Osteocyte (in vitro differentiated cells): Measurements from ENCODE around the gene JADE1. TPM values are rescaled to one million over a fixed set of nuclear protein-coding genes. Genes with fewer than 3 reads are reported as not detected.

Experiments used
- DNase-seq: peaks from one replicate; pipeline ENCODE4 v3.0.0; 2021; ENCODE audit warnings: mixed read lengths; ENCODE audit not compliant: unreplicated experiment; ENCODE audit errors: extremely low spot score
- H3K27ac Mint-ChIP-seq: one replicate; pipeline ENCODE4 v1.8.0; 2021; ENCODE audit warnings: mild to moderate bottlenecking, mixed read lengths; ENCODE audit not compliant: unreplicated experiment
- H3K27me3 Mint-ChIP-seq: one replicate; pipeline ENCODE4 v1.8.0; 2021; ENCODE audit warnings: mixed read lengths; ENCODE audit not compliant: unreplicated experiment
- H3K36me3 Mint-ChIP-seq: one replicate; pipeline ENCODE4 v1.8.0; 2021; ENCODE audit warnings: mixed read lengths; ENCODE audit not compliant: unreplicated experiment
- H3K4me1 Mint-ChIP-seq: one replicate; pipeline ENCODE4 v1.8.0; 2021; ENCODE audit warnings: mixed read lengths; ENCODE audit not compliant: unreplicated experiment
- H3K4me3 Mint-ChIP-seq: one replicate; pipeline ENCODE4 v1.8.0; 2021; ENCODE audit warnings: mild to moderate bottlenecking, moderate library complexity, mixed read lengths; ENCODE audit not compliant: unreplicated experiment
- H3K9me3 Mint-ChIP-seq: one replicate; pipeline ENCODE4 v1.8.0; 2021; ENCODE audit warnings: mixed read lengths; ENCODE audit not compliant: unreplicated experiment
- total RNA-seq: library from RNA; stranded (reverse); gene quantifications from 2 replicates; pipeline ENCODE4 v1.2.1, GENCODE V29; 2021
- TF ChIP-seq, protein P1 (sequence below): fragments of 200-600 bp; sonication (generic); IDR thresholded peaks from 2 replicates; pipeline ENCODE4 v1.5.0; 2021; ENCODE audit warnings: antibody characterized with exemption, mild to moderate bottlenecking, moderate library complexity

The JADE1 gene
- total RNA-seq, 1 donor from 2014 or later = 19.7 TPM

DNA sequence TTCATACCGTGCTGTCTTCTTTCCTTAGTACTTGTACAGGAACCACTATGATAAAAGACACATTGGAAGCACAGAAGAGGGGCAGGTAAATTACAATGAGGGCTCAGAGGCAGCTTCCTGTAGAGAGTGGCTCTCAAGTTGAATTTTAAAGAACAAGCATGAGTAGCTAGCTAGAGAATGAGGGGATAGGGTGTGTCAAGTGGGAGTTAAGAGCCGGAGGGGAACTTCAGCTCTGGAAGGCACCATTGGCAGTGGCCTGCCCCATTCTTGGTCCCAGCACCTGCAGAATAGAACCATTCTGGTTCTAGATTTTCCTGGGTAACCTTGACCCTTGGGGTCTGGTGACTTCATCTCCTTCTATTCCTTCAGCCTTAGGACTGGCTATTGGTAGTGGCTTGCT, 34.0 kb upstream of the JADE1 start:
- no peaks in the 10 kb centered on the region for H3K27me3 Mint-ChIP-seq
- H3K4me3 Mint-ChIP-seq = no peak overlapping the region
- no peak overlapping the region for H3K27ac Mint-ChIP-seq
- no peaks in the 10 kb centered on the region for H3K36me3 Mint-ChIP-seq
- no peaks in the 10 kb centered on the region for H3K9me3 Mint-ChIP-seq
- DNase-seq = no peak
- TF ChIP-seq, protein P1, sequence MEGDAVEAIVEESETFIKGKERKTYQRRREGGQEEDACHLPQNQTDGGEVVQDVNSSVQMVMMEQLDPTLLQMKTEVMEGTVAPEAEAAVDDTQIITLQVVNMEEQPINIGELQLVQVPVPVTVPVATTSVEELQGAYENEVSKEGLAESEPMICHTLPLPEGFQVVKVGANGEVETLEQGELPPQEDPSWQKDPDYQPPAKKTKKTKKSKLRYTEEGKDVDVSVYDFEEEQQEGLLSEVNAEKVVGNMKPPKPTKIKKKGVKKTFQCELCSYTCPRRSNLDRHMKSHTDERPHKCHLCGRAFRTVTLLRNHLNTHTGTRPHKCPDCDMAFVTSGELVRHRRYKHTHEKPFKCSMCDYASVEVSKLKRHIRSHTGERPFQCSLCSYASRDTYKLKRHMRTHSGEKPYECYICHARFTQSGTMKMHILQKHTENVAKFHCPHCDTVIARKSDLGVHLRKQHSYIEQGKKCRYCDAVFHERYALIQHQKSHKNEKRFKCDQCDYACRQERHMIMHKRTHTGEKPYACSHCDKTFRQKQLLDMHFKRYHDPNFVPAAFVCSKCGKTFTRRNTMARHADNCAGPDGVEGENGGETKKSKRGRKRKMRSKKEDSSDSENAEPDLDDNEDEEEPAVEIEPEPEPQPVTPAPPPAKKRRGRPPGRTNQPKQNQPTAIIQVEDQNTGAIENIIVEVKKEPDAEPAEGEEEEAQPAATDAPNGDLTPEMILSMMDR = no peak
- peaks cover 16% of the 10 kb centered on the region for H3K4me1 Mint-ChIP-seq

DNA sequence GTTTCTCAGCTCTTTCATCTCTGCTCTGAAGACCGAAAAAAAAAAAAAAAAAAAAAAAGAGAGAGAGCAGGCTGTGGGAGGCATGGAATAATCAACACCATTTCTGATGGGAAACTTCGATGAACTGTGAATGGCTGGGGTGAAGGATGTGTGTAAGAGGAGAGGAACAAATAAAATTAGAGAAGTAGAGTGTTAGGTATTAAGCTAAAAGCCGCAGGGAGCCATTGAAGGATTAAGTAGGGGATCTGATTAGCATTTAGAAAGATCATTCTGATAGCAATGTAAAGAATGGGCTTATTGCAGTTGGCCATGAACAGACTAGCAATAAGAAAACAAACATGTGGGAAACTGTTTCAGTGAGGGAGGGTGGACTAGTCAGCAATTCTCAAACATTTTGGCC, 33.6 kb upstream of the JADE1 start:
- Mint-ChIP-seq H3K4me3 (no peak overlapping the region), H3K27ac (no peak overlapping the region), H3K9me3 (peaks cover under 1% of the 10 kb centered on the region), H3K27me3 (no peaks in the 10 kb centered on the region), H3K36me3 (no peaks in the 10 kb centered on the region), H3K4me1 (peaks cover 16% of the 10 kb centered on the region)
- TF ChIP-seq, protein P1 = no peak
- no peak for DNase-seq

DNA sequence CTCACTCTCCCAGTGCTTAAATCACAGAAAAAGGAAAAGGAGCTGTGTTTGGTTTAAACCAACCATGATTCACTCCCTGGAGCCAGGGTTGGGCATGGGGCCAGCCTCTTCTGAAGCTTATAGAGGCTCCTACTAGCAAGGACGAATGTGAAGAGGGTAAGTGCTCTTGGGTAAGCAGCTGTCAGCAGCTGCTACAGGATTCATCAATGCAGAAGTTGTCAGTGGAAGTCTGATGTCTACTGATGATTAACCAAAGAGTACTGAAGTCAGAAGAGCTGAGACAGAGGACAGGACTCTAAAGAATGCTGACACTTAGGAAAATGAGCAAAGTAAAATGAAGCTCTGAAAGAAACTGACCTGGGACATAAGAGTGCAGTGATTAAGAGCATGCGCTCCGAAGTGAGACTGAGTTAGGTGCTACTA, 32.7 kb upstream of the JADE1 start:
- DNase-seq = no peak
- peak overlapping the region; percentile 15 for H3K27ac Mint-ChIP-seq
- H3K4me3 Mint-ChIP-seq = no peak overlapping the region
- no peaks in the 10 kb centered on the region for H3K36me3 Mint-ChIP-seq
- H3K4me1 Mint-ChIP-seq = peaks cover 16% of the 10 kb centered on the region
- H3K27me3 Mint-ChIP-seq = no peaks in the 10 kb centered on the region
- peaks cover 3% of the 10 kb centered on the region for H3K9me3 Mint-ChIP-seq
- TF ChIP-seq, protein P1 = no peak

DNA sequence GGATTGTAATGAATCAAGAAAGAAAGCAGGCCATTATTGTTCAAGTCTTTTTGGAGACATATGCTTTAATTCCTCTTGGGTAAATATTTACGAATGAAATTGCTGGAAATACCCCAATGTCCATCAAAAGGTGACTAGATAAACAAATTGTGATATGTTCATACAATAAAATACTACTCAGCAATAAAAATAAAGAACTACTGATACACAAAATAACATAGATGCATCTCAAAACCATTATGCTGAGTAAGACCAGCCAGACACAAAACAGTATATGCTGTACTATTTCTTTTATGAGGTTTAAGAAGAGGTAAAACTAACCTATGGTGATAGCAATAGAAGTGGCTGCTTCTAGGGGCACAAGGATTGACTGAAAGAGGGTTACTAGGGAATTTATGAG, 28.8 kb upstream of the JADE1 start:
- no peaks in the 10 kb centered on the region for H3K36me3 Mint-ChIP-seq

DNA sequence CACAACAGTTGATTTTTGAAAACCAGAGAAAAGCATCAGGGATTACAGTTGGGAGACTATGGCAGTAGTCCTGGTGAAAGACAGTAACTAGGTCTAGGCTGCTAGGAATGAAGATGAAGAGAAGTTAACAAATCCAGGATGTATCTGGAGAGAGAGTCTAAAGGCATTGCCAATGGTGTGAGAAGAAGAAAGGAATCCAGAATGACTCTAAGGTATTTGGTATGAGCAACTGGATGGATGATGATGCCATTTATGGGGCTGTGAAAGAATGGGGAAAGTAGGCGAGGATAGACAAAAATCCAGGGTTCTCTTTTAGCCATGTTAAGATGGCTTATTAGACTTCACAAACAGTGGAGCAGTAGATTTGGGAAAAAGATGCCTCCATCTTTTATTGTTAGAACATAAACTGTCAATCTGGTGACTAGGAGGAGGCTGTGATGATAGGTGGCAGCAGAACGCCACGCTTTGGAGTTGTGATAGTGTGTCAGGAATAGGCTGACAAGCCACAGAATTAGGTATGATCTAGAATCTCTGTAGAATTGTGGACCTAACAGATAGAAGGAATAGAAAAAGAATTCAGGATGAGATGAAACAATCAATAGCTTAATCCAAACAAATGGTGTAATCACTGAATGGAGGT, 27.3 kb upstream of the JADE1 start:
- TF ChIP-seq, protein P1 = peak; percentile 12
- H3K36me3 Mint-ChIP-seq = no peaks in the 10 kb centered on the region
- H3K27me3 Mint-ChIP-seq = no peaks in the 10 kb centered on the region
- peaks cover 1% of the 10 kb centered on the region for H3K4me1 Mint-ChIP-seq
- peaks cover 3% of the 10 kb centered on the region for H3K9me3 Mint-ChIP-seq
- no peak overlapping the region for H3K27ac Mint-ChIP-seq
- no peak for DNase-seq
- no peak overlapping the region for H3K4me3 Mint-ChIP-seq

More for the DNA sequence above, 28.8 kb upstream of the JADE1 start:
- TF ChIP-seq, protein P1 = no peak
- Mint-ChIP-seq H3K4me1 (peaks cover 16% of the 10 kb centered on the region), H3K27ac (no peak overlapping the region), H3K9me3 (peaks cover 3% of the 10 kb centered on the region), H3K27me3 (no peaks in the 10 kb centered on the region), H3K4me3 (no peak overlapping the region)
- DNase-seq = no peak
